Stimulated activated naive CD8-positive, alpha-beta T cell treated with anti-CD3 and anti-CD28 coated beads, Interleukin-15, amount 100 ng/mL, for 72 hours (primary cell): Measurements from ENCODE around the gene JUNB.
"Not testable (repeated sequence)": the region's sequence is repeated elsewhere in the genome, so short reads cannot be mapped to it uniquely, and the experiment has no call there.

ENCODE experiments used
- ATAC-seq: fragments of 150-1000 bp; cut with Tn5 transposase; 2 replicates; pipeline ENCODE4 v1.10.0; 2021; ENCODE audit warnings: mild to moderate bottlenecking, moderate library complexity
- DNase-seq, 2 donors: peaks; one replicate each; pipeline ENCODE4 v3.0.0; 2021 to 2022
- H3K27ac Mint-ChIP-seq, 2 donors: one replicate each; pipeline ENCODE4 v1.8.0; 2022; ENCODE audit warnings: mild to moderate bottlenecking in 2 of 2, mixed read lengths in 2 of 2, moderate library complexity in 2 of 2
- H3K27me3 Mint-ChIP-seq: one replicate; pipeline ENCODE4 v1.8.0; 2022; ENCODE audit warnings: mixed read lengths
- H3K4me1 Mint-ChIP-seq: one replicate; pipeline ENCODE4 v1.8.0; 2022; ENCODE audit warnings: mild to moderate bottlenecking, mixed read lengths
- H3K4me3 Mint-ChIP-seq, 2 donors: one replicate each; pipeline ENCODE4 v1.8.0; 2022; ENCODE audit warnings: mild to moderate bottlenecking in 2 of 2, mixed read lengths in 2 of 2, moderate library complexity in 1 of 2
- H3K9me3 Mint-ChIP-seq, 2 donors: one replicate each; pipeline ENCODE4 v1.8.0; 2022; ENCODE audit warnings: mixed read lengths in 2 of 2

Gene JUNB

DNA sequence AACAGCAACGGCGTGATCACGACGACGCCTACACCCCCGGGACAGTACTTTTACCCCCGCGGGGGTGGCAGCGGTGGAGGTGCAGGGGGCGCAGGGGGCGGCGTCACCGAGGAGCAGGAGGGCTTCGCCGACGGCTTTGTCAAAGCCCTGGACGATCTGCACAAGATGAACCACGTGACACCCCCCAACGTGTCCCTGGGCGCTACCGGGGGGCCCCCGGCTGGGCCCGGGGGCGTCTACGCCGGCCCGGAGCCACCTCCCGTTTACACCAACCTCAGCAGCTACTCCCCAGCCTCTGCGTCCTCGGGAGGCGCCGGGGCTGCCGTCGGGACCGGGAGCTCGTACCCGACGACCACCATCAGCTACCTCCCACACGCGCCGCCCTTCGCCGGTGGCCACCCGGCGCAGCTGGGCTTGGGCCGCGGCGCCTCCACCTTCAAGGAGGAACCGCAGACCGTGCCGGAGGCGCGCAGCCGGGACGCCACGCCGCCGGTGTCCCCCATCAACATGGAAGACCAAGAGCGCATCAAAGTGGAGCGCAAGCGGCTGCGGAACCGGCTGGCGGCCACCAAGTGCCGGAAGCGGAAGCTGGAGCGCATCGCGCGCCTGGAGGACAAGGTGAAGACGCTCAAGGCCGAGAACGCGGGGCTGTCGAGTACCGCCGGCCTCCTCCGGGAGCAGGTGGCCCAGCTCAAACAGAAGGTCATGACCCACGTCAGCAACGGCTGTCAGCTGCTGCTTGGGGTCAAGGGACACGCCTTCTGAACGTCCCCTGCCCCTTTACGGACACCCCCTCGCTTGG lies 966 bp downstream of the JUNB start:
- H3K27ac Mint-ChIP-seq = peak overlapping the region; percentile 98 to 100
- H3K4me1 Mint-ChIP-seq = peaks cover 42% of the 10 kb centered on the region
- peak; percentile 86 to 90 for DNase-seq
- no peaks in the 10 kb centered on the region for H3K27me3 Mint-ChIP-seq
- no peak for ATAC-seq
- no peaks in the 10 kb centered on the region for H3K9me3 Mint-ChIP-seq
- H3K4me3 Mint-ChIP-seq = peak overlapping the region; percentile 90 to 91

DNA sequence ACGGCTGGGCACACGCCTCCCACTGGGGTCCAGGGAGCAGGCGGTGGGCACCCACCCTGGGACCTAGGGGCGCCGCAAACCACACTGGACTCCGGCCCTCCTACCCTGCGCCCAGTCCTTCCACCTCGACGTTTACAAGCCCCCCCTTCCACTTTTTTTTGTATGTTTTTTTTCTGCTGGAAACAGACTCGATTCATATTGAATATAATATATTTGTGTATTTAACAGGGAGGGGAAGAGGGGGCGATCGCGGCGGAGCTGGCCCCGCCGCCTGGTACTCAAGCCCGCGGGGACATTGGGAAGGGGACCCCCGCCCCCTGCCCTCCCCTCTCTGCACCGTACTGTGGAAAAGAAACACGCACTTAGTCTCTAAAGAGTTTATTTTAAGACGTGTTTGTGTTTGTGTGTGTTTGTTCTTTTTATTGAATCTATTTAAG lies 1.6 kb downstream of the JUNB start:
- DNase-seq (no peak), ATAC-seq (no peak)
- no peaks in the 10 kb centered on the region for H3K9me3 Mint-ChIP-seq
- peak overlapping the region; percentile 98 to 100 for H3K27ac Mint-ChIP-seq
- H3K4me3 Mint-ChIP-seq = peak overlapping the region; percentile 90 to 91
- H3K4me1 Mint-ChIP-seq = peaks cover 42% of the 10 kb centered on the region
- H3K27me3 Mint-ChIP-seq = no peaks in the 10 kb centered on the region

DNA sequence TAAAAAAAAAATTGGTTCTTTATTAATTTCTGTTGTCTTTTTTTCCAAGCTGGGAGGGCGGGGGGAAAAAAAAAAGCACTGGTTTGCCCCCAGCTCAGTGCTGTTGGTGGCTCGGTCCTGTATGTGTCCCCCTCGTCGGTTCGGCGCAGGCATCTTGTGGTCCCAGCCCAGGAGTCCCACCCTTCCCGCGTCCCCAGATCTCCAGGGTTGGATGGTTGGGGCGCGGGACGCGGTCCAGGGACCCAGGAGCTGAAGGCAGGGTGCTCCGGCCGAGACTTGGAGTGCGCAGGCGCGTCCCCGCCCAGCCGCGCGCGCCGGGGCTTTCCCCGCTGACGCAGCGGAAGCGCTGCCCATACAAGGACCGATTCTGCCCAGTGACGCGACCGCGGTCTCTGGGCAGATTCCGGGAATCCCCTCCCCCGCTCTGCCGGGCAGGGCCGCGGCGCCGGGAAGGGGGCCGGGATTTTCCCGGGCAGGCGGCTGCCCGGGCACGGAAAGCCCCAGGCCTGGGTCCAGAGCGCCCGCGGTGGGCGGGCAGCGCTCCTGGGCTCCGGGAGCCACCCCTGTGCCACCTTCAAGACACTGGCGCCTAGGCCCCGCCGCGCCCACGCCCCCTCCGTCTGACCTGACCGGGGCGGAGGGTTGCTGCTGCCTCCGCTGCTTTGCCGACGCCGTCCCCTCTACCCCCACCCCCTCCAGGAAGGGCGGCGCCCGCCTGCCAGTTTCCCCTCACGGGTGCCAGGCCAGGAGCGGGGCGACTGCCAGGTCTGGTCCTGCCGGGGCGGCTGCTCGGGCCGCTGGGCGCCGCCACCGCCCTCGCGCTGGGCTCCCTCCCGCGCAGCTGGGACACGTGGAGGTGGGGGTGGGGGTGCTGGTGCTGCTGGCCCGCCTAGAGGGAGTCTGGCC lies 2.3 kb downstream of the JUNB start:
- Mint-ChIP-seq H3K4me3 (peak overlapping the region; percentile 90 to 91), H3K27me3 (no peaks in the 10 kb centered on the region), H3K27ac (peak overlapping the region; percentile 98 to 100), H3K9me3 (no peaks in the 10 kb centered on the region), H3K4me1 (peaks cover 37% of the 10 kb centered on the region)
- peak; percentile 55 for ATAC-seq
- peak; percentile 96 to 97 for DNase-seq

DNA sequence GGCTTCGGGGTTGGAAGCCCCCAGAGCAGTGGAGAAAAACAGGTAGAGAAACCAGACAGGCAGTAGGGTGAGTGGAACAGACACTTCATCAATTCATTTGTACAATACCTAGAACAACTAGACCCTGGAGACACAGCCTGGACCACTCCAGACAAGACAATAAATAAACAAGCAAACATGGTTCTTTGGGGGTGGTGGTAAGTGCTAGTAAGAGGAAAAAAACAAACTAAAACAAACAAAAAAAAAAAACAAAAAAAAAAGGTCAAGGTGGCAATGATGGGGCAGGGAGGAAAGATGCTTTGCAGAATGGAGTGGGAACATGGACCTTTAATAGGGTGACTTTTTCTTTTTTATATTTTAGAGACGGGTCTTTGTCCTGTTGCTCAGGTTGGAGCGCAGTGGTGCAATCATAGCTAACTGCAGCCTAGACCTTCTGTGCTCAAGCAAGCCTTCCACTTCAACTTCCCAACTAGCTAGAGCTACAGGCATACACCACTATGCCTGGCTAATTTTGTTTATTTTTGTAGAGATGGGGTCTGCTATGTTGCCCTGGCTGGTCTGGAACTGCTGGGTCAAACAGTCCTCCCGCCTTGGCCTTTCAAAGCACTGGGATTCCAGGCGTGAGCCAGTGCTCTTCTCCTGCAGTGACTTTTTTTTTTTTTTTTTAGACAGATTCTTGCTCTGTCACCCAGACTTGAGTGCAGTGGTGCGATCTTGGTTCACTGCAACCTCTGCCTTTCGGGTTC lies 3.1 kb downstream of the JUNB start:
- peak overlapping the region; percentile 90 to 91 for H3K4me3 Mint-ChIP-seq
- no peaks in the 10 kb centered on the region for H3K27me3 Mint-ChIP-seq
- H3K9me3 Mint-ChIP-seq = no peaks in the 10 kb centered on the region
- ATAC-seq (no peak), DNase-seq (no peak)
- peak overlapping the region; percentile 97 to 100 for H3K27ac Mint-ChIP-seq
- peaks cover 29% of the 10 kb centered on the region for H3K4me1 Mint-ChIP-seq

DNA sequence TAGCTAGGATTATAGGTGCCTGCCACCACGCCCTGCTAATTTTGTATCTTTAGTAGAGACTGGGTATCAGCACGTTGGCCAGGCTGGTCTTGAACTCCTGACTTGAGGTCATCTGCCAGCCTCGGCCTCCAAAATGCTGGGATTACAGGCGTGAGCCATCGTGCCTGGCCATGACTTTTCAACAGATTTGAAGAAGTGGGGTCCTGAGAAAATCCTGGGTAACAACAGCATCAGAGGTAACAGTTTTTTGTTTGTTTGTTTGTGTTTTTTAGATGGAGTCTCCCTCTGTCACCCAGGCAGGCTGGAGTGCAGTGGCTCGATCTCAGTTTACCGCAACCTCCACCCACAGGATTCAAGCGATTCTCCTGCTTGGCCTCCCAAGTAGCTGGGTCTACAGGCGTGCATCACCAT lies 3.7 kb downstream of the JUNB start:
- ATAC-seq = no peak
- Mint-ChIP-seq H3K4me3 (peak overlapping the region; percentile 90 to 91), H3K27me3 (no peaks in the 10 kb centered on the region), H3K27ac (no peak overlapping the region), H3K4me1 (peaks cover 34% of the 10 kb centered on the region), H3K9me3 (no peaks in the 10 kb centered on the region)
- DNase-seq = no peak

DNA sequence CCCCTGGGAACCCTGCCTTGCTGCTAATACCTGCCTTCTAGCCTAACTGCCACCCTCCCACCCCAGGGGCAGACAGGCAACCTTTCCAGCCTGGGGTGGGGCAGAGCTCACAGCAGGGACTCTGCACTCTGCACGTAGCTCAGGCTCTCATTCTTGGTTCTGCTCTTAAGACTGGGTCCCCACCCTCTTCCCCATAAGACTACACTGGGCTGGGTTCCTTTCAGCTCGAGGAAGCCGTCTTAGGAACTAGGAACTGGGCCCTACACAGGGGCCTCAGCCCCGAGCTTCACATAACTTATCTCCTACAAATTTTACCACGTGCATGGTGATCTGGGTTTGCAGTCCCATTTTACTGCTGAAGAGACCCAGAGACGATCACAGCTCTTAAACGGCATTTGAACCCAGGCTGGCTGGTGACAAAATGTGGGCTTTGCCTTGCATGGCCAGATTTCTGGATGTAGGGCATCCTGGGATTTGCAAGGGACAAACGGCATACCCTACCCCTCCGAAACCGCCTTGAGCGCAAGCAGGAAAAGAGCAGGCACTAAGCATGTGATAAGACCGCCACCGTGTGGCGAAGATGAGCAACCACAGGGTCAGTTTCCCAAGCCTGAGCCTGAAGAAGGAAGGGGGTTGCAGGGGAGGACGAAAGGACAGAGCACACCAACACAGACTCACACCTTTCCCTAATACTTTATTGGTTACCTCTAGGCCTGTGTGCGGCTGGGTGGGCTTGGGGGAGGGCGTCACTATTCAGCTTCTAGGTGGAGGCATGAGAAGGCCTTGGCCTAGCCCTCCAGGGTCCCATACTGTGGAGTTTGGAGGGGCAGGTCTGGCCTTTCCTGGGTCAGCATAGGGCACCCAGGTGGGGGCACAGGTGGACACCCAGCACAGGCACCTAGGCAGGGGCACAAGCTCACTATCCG lies 5.1 kb downstream of the JUNB start:
- ATAC-seq (no peak), DNase-seq (peak; percentile 70 to 74)
- Mint-ChIP-seq H3K27ac (no peak overlapping the region), H3K27me3 (no peaks in the 10 kb centered on the region), H3K9me3 (no peaks in the 10 kb centered on the region), H3K4me1 (peaks cover 47% of the 10 kb centered on the region), H3K4me3 (peak overlapping the region; percentile 79 to 91)

DNA sequence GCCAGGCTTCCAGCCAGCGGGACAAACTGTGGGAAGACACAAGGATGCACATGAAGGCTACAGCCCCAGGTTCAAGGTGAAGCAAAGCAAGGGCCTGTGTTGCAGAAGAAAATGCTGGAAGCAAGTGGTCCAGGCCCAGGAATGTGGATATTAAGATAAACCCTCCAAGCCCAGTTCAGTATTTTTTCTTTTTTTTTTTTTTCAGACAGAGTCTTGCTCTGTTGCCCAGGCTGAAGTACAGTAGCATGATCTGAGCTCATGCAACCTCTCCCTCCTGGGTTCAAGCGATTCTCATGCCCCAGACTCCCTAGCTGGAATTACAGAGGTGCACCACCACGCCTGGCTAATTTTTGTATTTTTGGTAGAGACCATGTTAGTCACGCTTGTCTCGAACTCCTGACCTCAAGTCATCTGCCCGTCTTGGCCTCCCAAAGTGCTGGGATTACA lies 5.9 kb downstream of the JUNB start:
- no peaks in the 10 kb centered on the region for H3K9me3 Mint-ChIP-seq
- peak overlapping the region in 1 of 2 donors; percentile 40 for H3K27ac Mint-ChIP-seq
- DNase-seq (no peak), ATAC-seq (no peak)
- no peak overlapping the region for H3K4me3 Mint-ChIP-seq
- no peaks in the 10 kb centered on the region for H3K27me3 Mint-ChIP-seq
- H3K4me1 Mint-ChIP-seq = peaks cover 50% of the 10 kb centered on the region

DNA sequence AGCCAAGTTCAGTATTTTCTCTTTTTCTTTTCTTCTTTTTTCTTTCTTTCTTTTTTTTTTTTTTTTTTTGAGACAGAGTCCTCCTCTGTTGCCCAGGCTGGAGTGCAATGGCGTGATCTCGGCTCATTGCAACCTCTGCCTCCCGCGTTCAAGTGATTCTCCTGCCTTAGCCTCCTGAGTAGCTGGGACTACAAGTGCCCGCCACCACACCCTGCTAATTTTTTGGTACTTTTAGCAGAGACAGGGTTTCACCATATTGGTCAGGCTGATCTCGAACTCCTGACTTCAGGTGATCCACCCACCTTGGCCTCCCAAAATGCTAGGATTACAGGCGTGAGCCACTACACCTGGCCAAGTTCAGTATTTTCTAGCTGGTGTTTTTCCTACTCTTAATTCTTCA lies 6.3 kb downstream of the JUNB start:
- not testable (repeated sequence) for ATAC-seq, H3K9me3 Mint-ChIP-seq, H3K4me3 Mint-ChIP-seq, H3K27ac Mint-ChIP-seq, H3K27me3 Mint-ChIP-seq, DNase-seq
- peaks cover 54% of the 10 kb centered on the region for H3K4me1 Mint-ChIP-seq

DNA sequence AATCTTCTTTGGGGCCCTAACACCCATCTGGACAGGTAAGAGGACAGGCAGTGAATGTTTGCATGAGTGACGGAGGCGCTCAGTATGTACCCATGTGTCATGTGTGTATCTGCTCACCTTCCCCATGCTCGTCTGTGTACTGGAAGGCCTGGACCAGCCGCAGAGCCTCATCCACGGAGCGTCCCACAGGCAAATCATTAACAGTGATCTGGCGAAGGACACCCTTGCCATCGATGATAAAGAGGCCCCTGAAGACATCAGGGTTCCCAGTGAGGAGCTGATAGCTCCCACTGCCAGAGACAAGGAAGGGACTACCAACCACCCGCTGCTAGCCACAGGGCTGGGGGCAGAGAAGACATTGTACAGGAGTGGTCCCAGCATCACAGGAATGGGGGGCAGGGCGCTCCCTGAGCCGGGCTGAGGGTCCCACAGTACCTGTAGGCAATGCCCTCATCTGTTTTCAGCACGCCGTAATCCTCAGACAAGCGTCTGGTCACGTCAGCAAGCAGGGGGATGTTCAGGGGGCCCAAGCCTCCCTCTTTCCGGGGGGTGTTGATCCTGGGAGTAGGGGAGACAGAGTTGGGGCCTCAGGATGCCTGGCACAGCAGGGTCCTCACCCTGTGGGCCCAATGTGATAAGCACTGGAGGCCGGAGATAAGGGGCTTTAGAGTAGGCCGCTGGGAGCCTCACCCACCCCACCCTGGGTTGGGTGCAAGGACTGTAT lies 8.6 kb downstream of the JUNB start:
- ATAC-seq (no peak), DNase-seq (no peak)
- Mint-ChIP-seq H3K27ac (no peak overlapping the region), H3K9me3 (no peaks in the 10 kb centered on the region), H3K4me1 (peaks cover 45% of the 10 kb centered on the region), H3K27me3 (no peaks in the 10 kb centered on the region), H3K4me3 (peak overlapping the region; percentile 29 to 87)

DNA sequence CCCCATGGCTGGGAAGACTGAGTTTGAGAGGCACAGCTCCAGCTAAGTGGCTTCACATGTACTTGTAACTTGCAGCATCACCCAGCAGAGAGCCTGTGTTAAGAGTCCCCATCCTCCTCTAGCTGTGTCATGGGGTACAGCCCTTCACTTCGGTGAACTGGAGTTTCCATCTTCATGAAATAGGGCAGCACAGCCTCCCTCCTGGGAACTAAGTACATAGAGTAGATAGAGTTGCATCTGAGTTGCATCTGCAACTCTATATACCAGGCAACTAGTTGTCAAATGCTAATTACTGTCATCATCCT lies 9.1 kb downstream of the JUNB start:
- H3K27me3 Mint-ChIP-seq = no peaks in the 10 kb centered on the region
- DNase-seq (no peak), ATAC-seq (no peak)
- no peak overlapping the region for H3K27ac Mint-ChIP-seq
- H3K4me1 Mint-ChIP-seq = peaks cover 44% of the 10 kb centered on the region
- H3K4me3 Mint-ChIP-seq = peak overlapping the region; percentile 87 to 92
- no peaks in the 10 kb centered on the region for H3K9me3 Mint-ChIP-seq

DNA sequence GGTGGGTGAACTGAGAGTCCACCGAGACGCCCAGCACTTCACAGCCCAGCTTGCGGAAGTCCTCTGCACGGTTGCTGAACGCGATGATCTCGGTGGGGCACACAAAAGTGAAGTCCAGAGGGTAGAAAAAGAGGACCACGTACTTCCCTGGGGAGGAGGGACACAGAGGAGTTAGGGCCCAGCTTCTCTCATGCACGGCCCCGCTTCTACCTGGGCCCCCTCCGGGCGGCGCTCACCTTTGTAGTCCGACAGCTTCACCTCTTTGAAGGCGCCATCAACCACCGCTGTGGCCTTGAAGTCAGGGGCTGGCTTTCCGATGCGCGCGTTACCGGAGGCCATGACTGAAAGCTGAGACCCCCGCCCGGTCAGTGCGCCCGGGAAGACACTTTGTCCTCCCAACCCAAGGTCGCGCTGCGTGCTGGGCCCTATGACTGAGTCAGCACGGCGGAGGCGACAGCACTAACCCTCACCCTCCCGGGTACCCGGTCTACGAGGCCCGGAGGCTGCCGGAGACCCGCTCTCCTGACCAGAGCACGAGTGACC lies 9.7 kb downstream of the JUNB start:
- ATAC-seq = peak; percentile 35
- Mint-ChIP-seq H3K27ac (peak overlapping the region; percentile 71 to 87), H3K27me3 (no peaks in the 10 kb centered on the region), H3K4me1 (peaks cover 42% of the 10 kb centered on the region), H3K4me3 (peak overlapping the region; percentile 87 to 92), H3K9me3 (no peaks in the 10 kb centered on the region)
- peak; percentile 41 to 44 for DNase-seq

DNA sequence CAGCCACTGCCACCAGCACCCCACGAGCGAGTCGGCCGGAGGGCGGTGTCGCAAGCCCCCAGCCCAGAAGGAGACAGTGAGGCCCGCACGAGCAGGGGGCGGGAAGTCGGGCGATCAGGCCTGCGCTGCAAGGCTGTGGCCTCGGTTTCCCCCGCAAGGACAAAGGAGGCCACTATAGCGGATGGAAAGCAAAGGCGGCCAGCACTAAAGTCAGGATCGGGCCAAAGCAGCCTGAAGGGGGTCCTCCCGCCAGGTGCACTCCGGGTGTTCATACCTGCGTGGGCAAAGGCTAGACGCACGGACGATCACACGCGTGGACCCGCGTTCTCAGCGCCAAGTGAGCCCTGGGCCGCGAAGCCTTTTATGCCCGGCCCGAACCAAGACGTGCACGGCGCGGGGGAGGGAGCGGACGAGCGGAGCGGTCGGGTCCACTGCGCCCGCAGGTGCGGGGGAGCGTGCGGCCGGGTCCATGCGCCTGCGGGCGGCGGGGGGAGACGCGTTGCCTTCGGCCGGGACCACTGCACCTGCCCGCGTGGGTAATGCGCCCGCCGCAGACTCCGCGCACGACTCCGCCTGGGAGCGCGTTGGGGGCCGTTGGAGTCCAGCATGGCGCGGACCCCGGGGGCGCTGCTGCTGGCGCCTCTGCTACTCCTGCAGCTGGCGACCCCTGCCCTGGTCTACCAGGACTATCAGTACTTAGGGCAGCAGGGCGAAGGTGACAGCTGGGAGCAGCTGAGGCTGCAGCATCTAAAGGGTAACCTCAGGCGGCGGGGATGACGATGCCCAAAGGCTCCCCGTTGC lies 10.4 kb downstream of the JUNB start, which contains the start of the genes PRDX2 and THSD8:
Gene PRDX2 (minus strand): TSS at position 335 of the 801 bp plus-strand sequence. CDS start 539 bp downstream, outside the sequence.
Gene THSD8 (plus strand): TSS at position 604 of the 801 bp plus-strand sequence. CDS start 3 bp downstream, at position 607.
- Mint-ChIP-seq H3K27me3 (no peaks in the 10 kb centered on the region), H3K4me3 (peak within 1 kb of the TSS; percentile 87 to 92), H3K9me3 (no peaks in the 10 kb centered on the region), H3K4me1 (peaks cover 42% of the 10 kb centered on the region), H3K27ac (peak within 1 kb of the TSS; percentile 87 to 88)
- DNase-seq (peak; percentile 86 to 88), ATAC-seq (peak; percentile 80)
